ENCODE measurements around the gene PITX2.

DNA sequence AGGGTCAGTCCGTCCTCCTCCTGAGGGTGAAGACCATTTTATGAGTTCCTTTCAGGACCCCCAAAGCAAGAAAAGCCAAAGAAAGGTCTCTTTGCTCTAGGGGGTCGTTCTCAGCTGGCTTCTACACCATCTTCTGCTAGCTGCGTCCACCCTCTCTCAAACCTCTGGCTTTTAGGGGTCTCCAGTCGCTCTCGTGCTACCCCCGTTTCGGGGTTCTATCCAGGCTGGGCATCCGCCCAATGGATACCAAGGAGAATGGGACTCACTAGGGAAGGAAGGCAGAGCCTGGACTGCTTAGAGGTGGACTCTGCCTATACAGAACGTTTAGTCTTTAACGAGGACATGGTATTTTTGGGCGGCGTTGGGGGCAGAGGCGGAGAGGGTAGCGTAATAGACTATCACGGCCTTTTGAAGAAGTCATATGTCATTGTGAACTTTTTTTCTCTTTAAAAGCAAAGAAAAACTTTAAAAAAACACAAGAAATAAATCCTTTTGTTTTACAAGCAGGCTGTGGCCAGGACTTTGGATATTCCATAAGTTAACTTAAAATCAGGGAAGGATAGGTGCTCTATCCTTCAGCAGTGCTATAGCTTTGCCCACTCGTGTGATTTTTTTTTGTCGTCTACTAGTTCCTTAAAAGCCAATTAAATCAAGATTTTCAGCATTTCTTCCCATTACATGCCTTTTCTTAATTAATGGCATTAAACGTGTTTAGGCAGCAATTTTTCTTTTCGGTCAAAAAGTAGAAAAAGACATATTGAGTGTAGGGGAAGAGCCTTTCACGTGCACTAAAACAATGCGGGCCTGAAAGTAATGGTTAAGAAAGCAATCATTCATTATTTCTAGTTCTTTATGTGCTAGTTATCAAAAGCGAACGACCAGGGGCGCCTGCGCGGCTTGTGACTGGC lies 7.2 kb upstream of the PITX2 start:
- TF ChIP-seq CTCF (IDR thresholded peaks at IDR 0.05 in 8 of 11, conservative IDR thresholded peaks at IDR 0.05 in 3 of 11) = no peak
- no peak for TF ChIP-seq POLR2A (IDR thresholded peaks at IDR 0.05)
- TF ChIP-seq POLR2AphosphoS5 (IDR thresholded peaks at IDR 0.05) = no peak

Measured in spleen (tissue), 7 donors.